IMR-90 (cell line): Measurements from ENCODE around the gene AKR1E2. TPM values are rescaled to one million over a fixed set of nuclear protein-coding genes. Genes with fewer than 3 reads are reported as not detected.

Source experiments
- ATAC-seq: fragments of 200-7000 bp; cut with Tn5 transposase; 2 replicates; pipeline ENCODE4 v1.9.1; 2020; ENCODE audit warnings: low read depth, mild to moderate bottlenecking, moderate library complexity
- BruUV-seq: library from RNA; stranded (reverse); fragments of 400-500 nt; replicated peaks from 2 replicates; lab custom pipeline; 2021; lab: Mats Ljungman, UMichigan
- CTCF ChIA-PET: fragments of 300-600 bp; formaldehyde crosslinking; extraction: SDS; loops from one replicate; lab custom pipeline; 2021; ENCODE audit warnings: antibody characterized with exemption; lab: Yijun Ruan, JAX
- POLR2A ChIA-PET: fragments of 300-600 bp; sonication (Branson Sonifier 250); formaldehyde crosslinking; loops from one replicate; lab custom pipeline; 2022; ENCODE audit warnings: antibody characterized with exemption; ENCODE audit not compliant: unreplicated experiment; lab: Charles Lee
- DNase-seq: peaks from one replicate; pipeline ENCODE4 v3.0.0; 2013
- H2AFZ ChIP-seq: replicated peaks from 2 replicates; pipeline ENCODE3; 2013; ENCODE audit warnings: low read length, mild to moderate bottlenecking; ENCODE audit not compliant: poor library complexity
- H2AK5ac ChIP-seq: 2 replicates; pipeline ENCODE4 v1.6.1; 2013; ENCODE audit warnings: low read depth, low read length, inconsistent platforms
- H2AK9ac ChIP-seq: replicated peaks from 2 replicates; pipeline ENCODE3; 2013; ENCODE audit warnings: mild to moderate bottlenecking, low read depth, low read length, moderate library complexity; ENCODE audit not compliant: poor library complexity
- H2BK120ac ChIP-seq: 2 replicates; pipeline ENCODE4 v1.6.1; 2013; ENCODE audit warnings: low read depth, low read length, inconsistent platforms
- H2BK15ac ChIP-seq: 3 replicates; pipeline ENCODE4 v1.6.1; 2013; ENCODE audit warnings: low read depth, low read length, inconsistent platforms
- H2BK20ac ChIP-seq: 2 replicates; pipeline ENCODE4 v1.6.1; 2013; ENCODE audit warnings: low read depth, mild to moderate bottlenecking, inconsistent platforms, low read length, moderate library complexity
- H2BK5ac ChIP-seq: 2 replicates; pipeline ENCODE4 v1.6.1; 2013; ENCODE audit warnings: mild to moderate bottlenecking, low read depth, low read length, inconsistent platforms; ENCODE audit not compliant: poor library complexity, severe bottlenecking
- H3K14ac ChIP-seq: replicated peaks from 2 replicates; pipeline ENCODE4 v1.6.1; 2013; ENCODE audit warnings: low read depth, low read length, inconsistent platforms
- H3K18ac ChIP-seq: 2 replicates; pipeline ENCODE4 v1.6.1; 2013; ENCODE audit warnings: low read depth, low read length, control low read depth
- H3K23ac ChIP-seq: 2 replicates; pipeline ENCODE4 v1.6.1; 2013; ENCODE audit warnings: low read depth, low read length, inconsistent platforms
- H3K27ac ChIP-seq: 2 replicates; pipeline ENCODE4 v1.5.1; 2013; ENCODE audit warnings: mild to moderate bottlenecking, control low read depth, low read length; ENCODE audit not compliant: insufficient read depth
- H3K27me3 ChIP-seq: 2 replicates; pipeline ENCODE4 v1.6.1; 2013; ENCODE audit warnings: low read length; ENCODE audit not compliant: control insufficient read depth, insufficient read depth
- H3K36me3 ChIP-seq: 2 replicates; pipeline ENCODE4 v1.6.1; 2013; ENCODE audit warnings: low read length, mixed read lengths; ENCODE audit not compliant: control insufficient read depth, insufficient read depth
- H3K4ac ChIP-seq: 2 replicates; pipeline ENCODE4 v1.6.1; 2013; ENCODE audit warnings: low read depth, low read length, inconsistent platforms
- H3K4me1 ChIP-seq: 2 replicates; pipeline ENCODE4 v1.6.1; 2013; ENCODE audit warnings: low read length, mixed read lengths; ENCODE audit not compliant: control insufficient read depth, insufficient read depth
- H3K4me2 ChIP-seq: 2 replicates; pipeline ENCODE4 v1.6.1; 2013; ENCODE audit warnings: low read depth, mild to moderate bottlenecking, control low read depth, low read length, moderate library complexity
- H3K4me3 ChIP-seq: 2 replicates; pipeline ENCODE4 v1.5.1; 2013; ENCODE audit warnings: low read depth, mild to moderate bottlenecking, control low read depth, low read length, moderate library complexity; ENCODE audit not compliant: insufficient read depth
- H3K56ac ChIP-seq: 2 replicates; pipeline ENCODE4 v1.6.1; 2013; ENCODE audit warnings: low read length, inconsistent platforms; ENCODE audit not compliant: insufficient read depth; ENCODE audit errors: extremely low read depth
- H3K79me1 ChIP-seq, 2 experiments: 2 replicates each; pipeline ENCODE4 v1.6.1; 2013; ENCODE audit warnings: low read length in 2 of 2, inconsistent platforms in 1 of 2, low read depth in 1 of 2
- H3K9ac ChIP-seq: 2 replicates; pipeline ENCODE4 v1.6.1; 2013; ENCODE audit warnings: low read depth, low read length, control low read depth
- H3K9me1 ChIP-seq: 2 replicates; pipeline ENCODE4 v1.6.1; 2013; ENCODE audit warnings: low read length, inconsistent platforms; ENCODE audit not compliant: insufficient read depth
- H3K9me3 ChIP-seq: 2 replicates; pipeline ENCODE4 v1.6.1; 2013; ENCODE audit warnings: low read length; ENCODE audit not compliant: control insufficient read depth, insufficient read depth
- H4K20me1 ChIP-seq: 2 replicates; pipeline ENCODE4 v1.6.1; 2013; ENCODE audit warnings: low read length, inconsistent platforms; ENCODE audit not compliant: insufficient read depth
- H4K5ac ChIP-seq: 2 replicates; pipeline ENCODE4 v1.6.1; 2013; ENCODE audit warnings: mild to moderate bottlenecking, low read depth, low read length, control low read depth
- H4K8ac ChIP-seq, 2 experiments: 2 replicates each; pipeline ENCODE4 v1.6.1; 2013; ENCODE audit warnings: low read depth in 2 of 2, low read length in 2 of 2, control low read depth in 1 of 2, inconsistent platforms in 1 of 2
- H4K91ac ChIP-seq: 2 replicates; pipeline ENCODE4 v1.6.1; 2013; ENCODE audit warnings: low read depth, low read length, inconsistent platforms; ENCODE audit not compliant: insufficient read depth
- CEBPB ChIP-seq: IDR thresholded peaks from 2 replicates; pipeline ENCODE4 v1.6.1; 2012; ENCODE audit warnings: low read depth, low read length, improper control_type of control experiment
- ELK1 ChIP-seq: fragments of 150-350 bp; IDR thresholded peaks from 2 replicates; pipeline ENCODE4 v1.6.1; 2016; ENCODE audit warnings: low read depth, mild to moderate bottlenecking, low read length, moderate library complexity, borderline replicate concordance
- FOS ChIP-seq: fragments of 150-350 bp; IDR thresholded peaks from 2 replicates; pipeline ENCODE4 v1.6.1; 2016; ENCODE audit warnings: low read depth, low read length
- MAFK ChIP-seq: IDR thresholded peaks from 2 replicates; pipeline ENCODE4 v1.6.1; 2012; ENCODE audit warnings: low read depth, low read length, improper control_type of control experiment
- MXI1 ChIP-seq: IDR thresholded peaks from 2 replicates; pipeline ENCODE4 v1.6.1; 2012; ENCODE audit warnings: low read depth, mild to moderate bottlenecking, low read length, moderate library complexity, borderline replicate concordance
- RAD21 ChIP-seq: IDR thresholded peaks from 2 replicates; pipeline ENCODE4 v1.6.1; 2012; ENCODE audit warnings: low read length, improper control_type of control experiment
- RCOR1 ChIP-seq: IDR thresholded peaks from 2 replicates; pipeline ENCODE4 v1.6.1; 2012; ENCODE audit warnings: mild to moderate bottlenecking, low read length, improper control_type of control experiment; ENCODE audit not compliant: insufficient replicate concordance
- RFX5 ChIP-seq: IDR thresholded peaks from 2 replicates; pipeline ENCODE4 v1.8.0; 2012; ENCODE audit warnings: low read depth, mild to moderate bottlenecking, low read length, moderate library complexity
- USF2 ChIP-seq: fragments of 150-350 bp; IDR thresholded peaks from 2 replicates; pipeline ENCODE4 v1.6.1; 2017; ENCODE audit warnings: mild to moderate bottlenecking, antibody characterized with exemption, low read length, low read depth
- dilution Hi-C: fragments of 300-500 bp; cut with HindIII; formaldehyde crosslinking; loops from one replicate; pipeline ENCODE4 v1.14.3; 2018; ENCODE audit warnings: low sequenced_read_pairs; ENCODE audit not compliant: unreplicated experiment
- in situ Hi-C: fragments of 300-500 bp; cut with MboI; formaldehyde crosslinking; loops from 3 replicates; pipeline ENCODE4 v1.14.3; 2019; ENCODE audit warnings: low sequenced_read_pairs, inconsistent platforms, mixed read lengths
- intact Hi-C: fragments of 100-400 bp; cut with micrococcal nuclease; formaldehyde crosslinking; loops from 2 replicates; pipeline ENCODE4 v1.10.0; 2022
- polyA plus RNA-seq, 3 experiments: library from polyadenylated mRNA; depleted of rRNA; stranded (reverse); fragments of >200 nt; gene quantifications; 2 replicates each; pipeline ENCODE4 v1.2.3, GENCODE V29; 2012; ENCODE audit warnings: low replicate concordance in 1 of 3
- total RNA-seq: library from RNA; depleted of rRNA; stranded (reverse); fragments of >200 nt; gene quantifications from 2 replicates; pipeline ENCODE4 v1.2.3, GENCODE V29; 2012

Gene AKR1E2
- total and polyA plus RNA-seq, 2 of the 4 experiments (the other 2 are of a cell fraction) = 1.2 to 3.4 TPM

DNA sequence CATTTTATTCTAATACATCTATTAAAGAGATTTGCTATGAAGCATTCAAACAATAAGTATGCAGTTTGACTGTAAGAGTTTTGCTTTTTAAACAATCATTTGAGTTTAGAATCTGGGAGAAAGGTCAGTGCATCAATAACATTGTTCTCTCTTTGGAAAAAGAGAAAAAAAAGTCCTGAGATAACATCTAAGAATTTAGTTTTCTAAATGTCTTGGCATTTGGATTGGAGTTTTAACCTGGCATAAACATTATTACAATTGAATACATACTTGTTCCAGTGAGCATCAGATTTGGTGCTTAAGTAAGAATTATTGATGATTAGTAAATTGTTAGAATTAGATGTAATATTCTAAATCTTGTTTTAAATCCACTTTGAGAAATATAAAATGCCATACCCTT lies 47.2 kb upstream of the AKR1E2 start:
- intact Hi-C loops (no loop called here), dilution Hi-C loops (no loop called here), in situ Hi-C loops (loop anchor here (10.0 kb wide), 1 partner anchor 994 kb away; the partner anchor contains the start of gene KLF6)
- H3K9me1 ChIP-seq = peaks cover 4% of the 10 kb centered on the region; the same call in 1 of the 2 replicates
- no peaks in the 10 kb centered on the region for H3K36me3 ChIP-seq
- no peak overlapping the region for H3K23ac ChIP-seq
- no peak overlapping the region for H2AFZ ChIP-seq
- H2BK120ac ChIP-seq = no peak overlapping the region
- ChIA-PET CTCF (no interaction called here), POLR2A (no interaction called here)
- DNase-seq = no peak
- TF ChIP-seq FOS (no peak), ELK1 (no peak), RAD21 (no peak), RFX5 (no peak), RCOR1 (no peak), USF2 (no peak), CEBPB (no peak), MAFK (no peak), MXI1 (no peak)
- H3K4me1 ChIP-seq = peaks cover 3% of the 10 kb centered on the region
- no peak overlapping the region for H2BK15ac ChIP-seq
- no peak overlapping the region for H3K27ac ChIP-seq
- H2BK20ac ChIP-seq = no peak overlapping the region
- no peak overlapping the region for H2BK5ac ChIP-seq
- H3K27me3 ChIP-seq = no peaks in the 10 kb centered on the region
- H3K14ac ChIP-seq = no peak overlapping the region
- no peak overlapping the region for H3K4me3 ChIP-seq
- ATAC-seq = no peak
- H3K9me3 ChIP-seq = no peaks in the 10 kb centered on the region
- H3K18ac ChIP-seq = no peak overlapping the region
- H3K56ac ChIP-seq = no peak overlapping the region
- no TSS peak for BruUV-seq
- no peaks in the 10 kb centered on the region for H4K20me1 ChIP-seq
- H3K4me2 ChIP-seq = no peak overlapping the region
- H3K79me1 ChIP-seq = no peaks in the 10 kb centered on the region
- no peak overlapping the region for H4K5ac ChIP-seq
- H2AK5ac ChIP-seq = no peak overlapping the region
- H4K8ac ChIP-seq = no peak overlapping the region
- H4K91ac ChIP-seq = no peak overlapping the region
- H3K4ac ChIP-seq = no peak overlapping the region
- H2AK9ac ChIP-seq = no peak overlapping the region
- no peak overlapping the region for H3K9ac ChIP-seq
